Fibroblast of lung (primary cell): Measurements from ENCODE around the gene CIC.

Source experiments
- EZH2 ChIP-seq: IDR thresholded peaks from 2 replicates; pipeline ENCODE4 v1.5.1; 2012; ENCODE audit warnings: low read length, control low read depth, mild to moderate bottlenecking; ENCODE audit errors: missing control alignments
- TF ChIP-seq, protein P1 (sequence below), 2 donors: IDR thresholded peaks in 1 of 2; conservative IDR thresholded peaks in 1 of 2; 1 replicate in 1 of 2; 2 replicates in 1 of 2; pipeline ENCODE4 v1.5.1; 2011 to 2012; ENCODE audit warnings: low read length in 2 of 2, control low read depth in 1 of 2, inconsistent platforms in 1 of 2, low read depth in 1 of 2, mild to moderate bottlenecking in 1 of 2

DNA sequence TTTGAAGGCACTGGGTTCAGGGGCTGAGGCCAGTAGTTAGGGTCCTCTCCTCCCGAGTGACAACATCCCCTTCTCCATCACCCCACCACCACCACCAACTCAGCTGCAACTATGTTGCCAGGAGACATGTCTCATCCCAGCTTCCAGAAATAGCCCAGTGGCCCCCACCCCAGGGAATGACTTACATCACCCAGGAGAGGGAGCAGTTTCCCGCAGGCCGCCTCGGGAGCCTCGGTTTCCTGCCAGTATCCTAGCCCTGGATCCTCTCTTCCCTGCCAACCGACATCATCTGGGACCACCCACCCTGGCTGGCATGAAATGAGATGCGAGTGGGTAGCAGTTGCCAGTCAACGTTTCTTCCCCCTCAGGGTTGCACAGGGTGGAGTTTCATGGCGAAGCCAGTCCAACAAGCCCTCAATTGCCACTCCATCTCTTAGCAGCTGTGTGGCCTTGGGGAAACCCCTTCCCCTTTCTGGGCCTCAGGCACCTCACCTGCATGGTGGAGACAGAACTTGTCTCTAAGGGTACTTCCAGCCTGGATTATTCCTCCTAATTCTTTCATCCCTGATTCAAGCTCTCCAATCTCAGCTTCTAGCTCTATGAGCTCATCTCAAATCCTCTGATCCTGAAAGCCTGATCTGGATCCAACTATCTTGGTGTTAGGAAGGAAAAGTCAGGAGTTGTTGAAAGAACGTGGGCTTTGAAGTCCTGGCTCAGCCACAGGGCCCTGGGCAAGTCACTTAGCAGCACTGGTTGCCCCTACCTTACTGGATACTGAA is 22.7 kb upstream of the CIC start:
- TF ChIP-seq, protein P1, sequence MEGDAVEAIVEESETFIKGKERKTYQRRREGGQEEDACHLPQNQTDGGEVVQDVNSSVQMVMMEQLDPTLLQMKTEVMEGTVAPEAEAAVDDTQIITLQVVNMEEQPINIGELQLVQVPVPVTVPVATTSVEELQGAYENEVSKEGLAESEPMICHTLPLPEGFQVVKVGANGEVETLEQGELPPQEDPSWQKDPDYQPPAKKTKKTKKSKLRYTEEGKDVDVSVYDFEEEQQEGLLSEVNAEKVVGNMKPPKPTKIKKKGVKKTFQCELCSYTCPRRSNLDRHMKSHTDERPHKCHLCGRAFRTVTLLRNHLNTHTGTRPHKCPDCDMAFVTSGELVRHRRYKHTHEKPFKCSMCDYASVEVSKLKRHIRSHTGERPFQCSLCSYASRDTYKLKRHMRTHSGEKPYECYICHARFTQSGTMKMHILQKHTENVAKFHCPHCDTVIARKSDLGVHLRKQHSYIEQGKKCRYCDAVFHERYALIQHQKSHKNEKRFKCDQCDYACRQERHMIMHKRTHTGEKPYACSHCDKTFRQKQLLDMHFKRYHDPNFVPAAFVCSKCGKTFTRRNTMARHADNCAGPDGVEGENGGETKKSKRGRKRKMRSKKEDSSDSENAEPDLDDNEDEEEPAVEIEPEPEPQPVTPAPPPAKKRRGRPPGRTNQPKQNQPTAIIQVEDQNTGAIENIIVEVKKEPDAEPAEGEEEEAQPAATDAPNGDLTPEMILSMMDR (conservative IDR thresholded peaks at IDR 0.05 in 1 of 2, IDR thresholded peaks at IDR 0.05 in 1 of 2; ENCODE audit: low read depth in 1 of 2, low read length in 2 of 2): peak; percentile 69 to 74
- TF ChIP-seq EZH2: no peak
